Breast epithelium (tissue), 4 donors: ENCODE data around the gene RNF8. TPM values are rescaled to one million over a fixed set of nuclear protein-coding genes. Genes with fewer than 3 reads are reported as not detected.

Experiments
- DNase-seq, 2 donors: peaks; one replicate each; pipeline ENCODE4 v3.0.0-alpha.2; 2019; ENCODE audit warnings: low spot score in 2 of 2
- H3K27ac ChIP-seq, 2 donors: fragments of 200-600 bp; sonication (generic) in 1 of 2; one replicate each; pipeline ENCODE4 v1.5.1; 2016 to 2019; ENCODE audit warnings: mild to moderate bottlenecking in 1 of 2
- H3K27me3 ChIP-seq, 2 donors: fragments of 200-600 bp; sonication (generic) in 1 of 2; one replicate each; pipeline versions ENCODE4 v1.5.1 to v1.6.0; 2017 to 2019; ENCODE audit warnings: control low read depth in 1 of 2, mild to moderate bottlenecking in 1 of 2
- H3K36me3 ChIP-seq: fragments of 200-600 bp; one replicate; pipeline ENCODE4 v1.5.1; 2019
- H3K4me1 ChIP-seq, 2 donors: fragments of 200-600 bp; sonication (generic); one replicate each; pipeline ENCODE4 v1.5.1; 2016 to 2019; ENCODE audit warnings: control low read depth in 1 of 2
- H3K4me3 ChIP-seq, 3 donors: fragments of 200-600 bp; sonication (generic); 1 replicate in 2 of 3; 2 replicates in 1 of 3; pipeline ENCODE4 v1.5.1; 2016 to 2019; ENCODE audit warnings: mild to moderate bottlenecking in 3 of 3, moderate library complexity in 2 of 3
- H3K9me3 ChIP-seq, 2 donors: fragments of 200-600 bp; sonication (generic) in 1 of 2; one replicate each; pipeline ENCODE4 v1.5.1; 2016 to 2019; ENCODE audit warnings: control low read depth in 1 of 2
- CTCF ChIP-seq, 3 donors: fragments of 450-650 bp; IDR thresholded peaks; one replicate each; pipeline ENCODE4 v1.5.1; 2016 to 2017; ENCODE audit warnings: antibody characterized with exemption in 3 of 3, mild to moderate bottlenecking in 3 of 3, moderate library complexity in 3 of 3
- POLR2A ChIP-seq: fragments of 450-650 bp; IDR thresholded peaks from one replicate; pipeline ENCODE4 v1.6.1; 2016; ENCODE audit warnings: antibody characterized with exemption, mild to moderate bottlenecking, moderate library complexity
- POLR2AphosphoS5 ChIP-seq, 3 donors: sonication (generic); formaldehyde crosslinking; IDR thresholded peaks; one replicate each; pipeline ENCODE4 v1.6.1; 2017; ENCODE audit warnings: antibody characterized with exemption in 3 of 3
- intact Hi-C: fragments of 100-400 bp; cut with DNase I; formaldehyde crosslinking; loops from one replicate; pipeline ENCODE4 v1.15.1; 2023; ENCODE audit warnings: low total_unique reads
- total RNA-seq, 3 donors: library from RNA; depleted of rRNA; stranded (reverse); fragments of >200 nt; gene quantifications; one replicate each; pipeline ENCODE4 v1.1.0, GENCODE V29; 2016

Gene RNF8
- total RNA-seq, 3 donors from 2014 or later: 7.8 to 16.0 (median 12.8) TPM

DNA sequence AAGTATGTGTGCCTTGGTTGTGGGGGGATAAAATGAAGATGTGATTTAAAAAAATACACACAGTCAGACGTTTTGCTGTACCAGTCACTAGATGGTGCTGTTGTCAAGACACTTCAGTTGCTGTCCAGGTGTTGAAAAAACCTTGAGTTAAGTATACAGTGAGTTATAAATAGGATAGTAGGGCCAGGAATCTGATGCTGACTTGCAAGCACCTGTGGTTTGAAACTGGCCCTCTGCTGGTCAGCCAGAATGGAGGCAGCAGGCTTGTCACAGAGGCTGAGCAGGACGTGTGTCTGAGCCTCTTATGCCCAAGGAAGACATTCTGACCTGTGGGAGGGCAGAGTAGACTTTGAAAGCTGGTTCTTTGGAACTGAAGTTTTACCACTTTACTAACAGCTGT is 27.8 kb downstream of the RNF8 start:
- H3K27me3 ChIP-seq: no peaks in the 10 kb centered on the region
- no peak overlapping the region for H3K27ac ChIP-seq
- intact Hi-C loops: no loop called here
- H3K4me3 ChIP-seq: no peak overlapping the region
- H3K9me3 ChIP-seq: no peaks in the 10 kb centered on the region
- no peaks in the 10 kb centered on the region for H3K4me1 ChIP-seq
- TF ChIP-seq POLR2AphosphoS5 (IDR thresholded peaks at IDR 0.05) (no peak), POLR2A (no peak), CTCF (IDR thresholded peaks at IDR 0.05) (peak in 2 of 3 donors; percentile 38 to 49)
- DNase-seq: no peak
- H3K36me3 ChIP-seq: no peaks in the 10 kb centered on the region

DNA sequence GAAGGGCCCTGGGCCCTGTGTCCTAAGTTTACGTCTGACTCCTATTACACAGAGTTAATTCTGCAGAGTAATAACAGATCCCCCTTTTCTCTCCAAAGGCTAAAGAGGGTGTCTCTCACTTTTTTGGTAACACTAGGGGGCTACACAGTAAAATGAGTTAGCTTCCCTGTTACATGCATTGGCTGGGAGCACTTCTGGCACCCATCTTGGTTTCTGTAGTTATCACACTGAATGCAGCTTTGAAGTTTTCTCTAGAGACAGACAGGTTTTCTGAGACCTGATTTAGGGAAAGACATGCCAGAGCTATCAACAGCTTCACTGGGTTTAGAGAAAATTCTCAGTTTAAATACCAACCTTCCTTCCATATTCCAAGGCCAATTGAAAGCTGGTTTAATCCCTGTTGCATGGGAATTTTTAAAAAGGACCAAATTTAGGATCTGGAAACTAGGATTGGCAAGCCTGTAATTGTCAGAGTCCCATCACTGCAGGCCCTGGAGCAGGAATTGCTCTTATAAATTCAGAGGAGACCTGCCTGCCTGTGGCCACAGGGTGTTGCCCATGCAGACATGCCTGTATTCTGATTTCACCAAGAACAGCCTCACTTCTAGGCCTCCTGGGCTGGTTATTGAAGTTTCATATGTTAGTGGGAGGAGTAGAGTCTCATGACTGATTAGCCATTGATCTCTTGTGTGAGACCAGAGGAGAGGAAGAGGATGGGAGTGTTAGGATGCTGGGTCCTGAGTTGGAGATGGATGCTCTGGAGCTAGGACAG is 29.4 kb downstream of the RNF8 start:
- Histone ChIP-seq H3K27ac (no peak overlapping the region), H3K36me3 (no peaks in the 10 kb centered on the region), H3K4me1 (no peaks in the 10 kb centered on the region), H3K9me3 (no peaks in the 10 kb centered on the region), H3K27me3 (no peaks in the 10 kb centered on the region), H3K4me3 (no peak overlapping the region)
- DNase-seq: no peak
- TF ChIP-seq POLR2AphosphoS5 (IDR thresholded peaks at IDR 0.05) (no peak), POLR2A (no peak), CTCF (IDR thresholded peaks at IDR 0.05) (no peak)
- intact Hi-C loops: no loop called here

DNA sequence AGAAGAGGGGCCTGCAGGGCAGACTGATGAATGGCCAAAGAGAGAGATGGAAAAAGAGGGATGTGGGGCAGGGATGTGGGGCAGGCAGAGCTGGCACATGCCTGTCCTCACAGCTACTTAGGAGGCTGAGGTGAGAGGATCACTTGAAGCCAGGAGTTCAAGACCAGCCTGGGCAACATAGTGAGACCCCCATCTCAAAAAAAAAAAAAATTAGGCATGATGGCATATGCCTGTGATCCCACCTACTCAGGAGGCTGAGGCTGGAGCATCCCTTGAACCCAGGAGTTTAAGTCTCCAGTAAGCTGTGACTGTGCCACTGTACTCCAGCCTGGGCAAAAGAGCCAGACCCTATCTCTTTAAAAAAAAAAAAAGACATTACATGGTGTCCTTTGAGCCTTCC is 34.8 kb downstream of the RNF8 start:
- Histone ChIP-seq H3K27ac (no peak overlapping the region), H3K27me3 (no peaks in the 10 kb centered on the region), H3K4me3 (no peak overlapping the region), H3K36me3 (no peaks in the 10 kb centered on the region), H3K4me1 (no peaks in the 10 kb centered on the region), H3K9me3 (no peaks in the 10 kb centered on the region)
- no peak for DNase-seq
- TF ChIP-seq POLR2AphosphoS5 (IDR thresholded peaks at IDR 0.05): no peak
- no peak for TF ChIP-seq POLR2A
- TF ChIP-seq CTCF (IDR thresholded peaks at IDR 0.05): no peak
- intact Hi-C loops: no loop called here

DNA sequence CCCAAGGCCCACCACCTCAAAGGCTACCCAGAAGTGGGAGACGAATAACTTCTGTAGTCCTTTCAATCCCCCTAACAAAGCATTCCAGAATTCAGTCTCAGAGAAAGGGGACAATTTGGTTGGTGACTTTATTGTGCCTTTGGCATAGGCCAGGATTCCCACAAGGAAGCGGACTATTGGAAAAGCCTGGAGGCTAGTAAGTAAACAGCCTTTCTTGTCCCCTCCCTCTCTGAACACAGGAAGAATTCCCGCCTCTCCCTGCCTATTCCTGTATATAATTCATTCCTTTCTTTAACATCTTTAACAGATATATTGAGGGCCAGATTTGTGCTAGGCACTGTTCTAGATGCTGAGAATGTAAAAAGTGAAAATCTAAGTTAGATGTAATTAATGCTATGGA is 36.1 kb downstream of the RNF8 start:
- DNase-seq: no peak
- Histone ChIP-seq H3K4me1 (no peaks in the 10 kb centered on the region), H3K4me3 (no peak overlapping the region), H3K27me3 (no peaks in the 10 kb centered on the region), H3K9me3 (no peaks in the 10 kb centered on the region), H3K27ac (no peak overlapping the region), H3K36me3 (no peaks in the 10 kb centered on the region)
- TF ChIP-seq POLR2A: no peak
- TF ChIP-seq POLR2AphosphoS5 (IDR thresholded peaks at IDR 0.05): no peak
- TF ChIP-seq CTCF (IDR thresholded peaks at IDR 0.05): no peak
- intact Hi-C loops: no loop called here

DNA sequence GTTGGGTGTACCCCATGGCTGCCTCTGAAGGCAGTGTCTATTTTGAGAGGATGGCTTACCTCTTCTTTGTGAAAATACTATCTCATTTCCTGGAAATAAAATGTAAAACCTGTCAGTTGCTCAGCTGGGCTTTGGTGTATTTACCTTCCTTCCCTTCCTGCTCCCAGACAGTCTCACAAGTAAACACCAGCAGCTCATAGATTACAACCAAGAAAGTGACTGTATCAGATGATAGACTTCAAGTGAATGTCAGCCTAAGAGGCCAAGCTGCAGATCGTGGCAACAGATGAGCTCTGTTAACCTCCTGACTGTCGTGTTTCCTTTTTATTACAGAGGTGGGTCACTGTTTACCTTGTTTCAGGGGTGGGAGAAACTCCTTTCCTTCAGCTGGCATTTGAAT is 37.3 kb downstream of the RNF8 start:
- Histone ChIP-seq H3K4me1 (no peaks in the 10 kb centered on the region), H3K4me3 (no peak overlapping the region), H3K9me3 (no peaks in the 10 kb centered on the region), H3K27me3 (no peaks in the 10 kb centered on the region), H3K27ac (no peak overlapping the region), H3K36me3 (no peaks in the 10 kb centered on the region)
- TF ChIP-seq POLR2AphosphoS5 (IDR thresholded peaks at IDR 0.05) (no peak), POLR2A (no peak), CTCF (IDR thresholded peaks at IDR 0.05) (no peak)
- intact Hi-C loops: no loop called here
- no peak for DNase-seq
